Spleen (tissue), 11 donors: ENCODE results near the gene HERPUD2. TPM values are rescaled to one million over a fixed set of nuclear protein-coding genes. Genes with fewer than 3 reads are reported as not detected.
"Not testable (repeated sequence)": the region's sequence is repeated elsewhere in the genome, so short reads cannot be mapped to it uniquely, and the experiment has no call there.

Experiments
- DNase-seq: peaks from one replicate; pipeline ENCODE4 v3.0.0-alpha.2; 2020
- H3K27ac ChIP-seq, 8 donors: fragments of 200-600 bp; sonication (generic) in 7 of 8; 1 replicate in 4 of 8; 2 replicates in 4 of 8; pipeline versions ENCODE4 v1.5.0 to v1.8.0; 2016 to 2021; ENCODE audit warnings: inconsistent platforms in 4 of 8, mild to moderate bottlenecking in 4 of 8, moderate library complexity in 1 of 8
- H3K27me3 ChIP-seq, 7 donors: fragments of 200-600 bp; sonication (generic) in 6 of 7; replicated peaks in 1 of 7; 1 replicate in 4 of 7; 2 replicates in 3 of 7; pipeline versions ENCODE4 v1.5.0 to v1.8.0; 2016 to 2021; ENCODE audit warnings: inconsistent platforms in 3 of 7, mild to moderate bottlenecking in 1 of 7
- H3K36me3 ChIP-seq, 6 donors: fragments of 200-600 bp; sonication (generic) in 5 of 6; 1 replicate in 4 of 6; 2 replicates in 2 of 6; pipeline versions ENCODE4 v1.5.0 to v1.8.0; 2016 to 2021; ENCODE audit warnings: inconsistent platforms in 2 of 6
- H3K4me1 ChIP-seq, 6 donors: fragments of 200-600 bp; sonication (generic) in 5 of 6; 1 replicate in 3 of 6; 2 replicates in 3 of 6; pipeline versions ENCODE4 v1.5.0 to v1.8.0; 2016 to 2021; ENCODE audit warnings: inconsistent platforms in 3 of 6
- H3K4me3 ChIP-seq, 8 donors: fragments of 200-600 bp; sonication (generic) in 7 of 8; 1 replicate in 4 of 8; 2 replicates in 4 of 8; pipeline versions ENCODE4 v1.5.0 to v1.8.0; 2016 to 2021; ENCODE audit warnings: inconsistent platforms in 4 of 8, mild to moderate bottlenecking in 4 of 8, moderate library complexity in 2 of 8
- H3K9me3 ChIP-seq, 8 donors: fragments of 200-600 bp; sonication (generic) in 7 of 8; 1 replicate in 4 of 8; 2 replicates in 4 of 8; pipeline versions ENCODE4 v1.5.0 to v1.8.0; 2016 to 2021; ENCODE audit warnings: inconsistent platforms in 4 of 8
- CTCF ChIP-seq, 11 experiments: fragments of 200-600 bp in 7 of 11; fragments of 450-650 bp in 4 of 11; sonication (generic) in 4 of 11; IDR thresholded peaks in 8 of 11; conservative IDR thresholded peaks in 3 of 11; 1 replicate in 7 of 11; 2 replicates in 4 of 11; pipeline versions ENCODE4 v1.4.0 to v1.8.0; 2016 to 2021; ENCODE audit warnings: antibody characterized with exemption in 11 of 11, inconsistent platforms in 4 of 11, mild to moderate bottlenecking in 1 of 11
- POLR2A ChIP-seq, 3 donors: fragments of 450-650 bp; IDR thresholded peaks; one replicate each; pipeline ENCODE4 v1.5.1; 2017; ENCODE audit warnings: antibody characterized with exemption in 3 of 3, mild to moderate bottlenecking in 1 of 3
- POLR2AphosphoS5 ChIP-seq, 3 donors: sonication (generic); formaldehyde crosslinking; IDR thresholded peaks; one replicate each; pipeline ENCODE4 v1.5.1; 2017; ENCODE audit warnings: antibody characterized with exemption in 3 of 3
- WGBS, 5 donors: extraction: QIAGEN DNeasy Blood & Tissue Kit in 3 of 5; methylation state at CpG; one replicate each; pipeline versions ENCODE4 v1.1.5 to v1.1.7; 2013 to 2018; 5-methylcytosine and 5-hydroxymethylcytosine counted together
- intact Hi-C: fragments of 100-400 bp; cut with DNase I; formaldehyde crosslinking; loops from one replicate; pipeline ENCODE4 v1.15.0; 2023; ENCODE audit warnings: low total_unique reads
- polyA plus RNA-seq, 3 donors: library from polyadenylated mRNA; stranded (reverse); fragments of 200-250 nt; gene quantifications; one replicate each; pipeline ENCODE4 v1.2.1, GENCODE V29; 2013
- total RNA-seq, 7 donors: library from RNA; depleted of rRNA in 3 of 7; stranded (reverse); fragments of >200 nt in 3 of 7; fragmentation: NEBNext Ultra II Directional in 4 of 7; extraction: Animal tissue kit (Norgen Biotek cat#: 25700) in 4 of 7; gene quantifications; one replicate each; pipeline versions ENCODE4 v1.1.0 to v1.2.1, GENCODE V29; 2016 to 2021
- donor health status: healthy with polysubstance abuse.
- donor health status: DM: no; HTN: no; CAD: no; lungs with moderate emphysema.
- donor health status: DM: no; HTN: no; CAD: no.
- donor health status: Bipolar disorder and iron deficiency.
- donor health status: healthy.
- donor health status: DM: no; HTN: no; CAD: no.
- donor health status: DM: yes; HTN: yes; CAD: no.

Gene HERPUD2
- total and polyA plus RNA-seq, 10 donors, result 11.1 to 46.6 (median 31.7) TPM

- TF ChIP-seq POLR2A (IDR thresholded peaks at IDR 0.05) (no peak), POLR2AphosphoS5 (IDR thresholded peaks at IDR 0.05) (no peak), CTCF (IDR thresholded peaks at IDR 0.05 in 8 of 11, conservative IDR thresholded peaks at IDR 0.05 in 3 of 11) (no peak)
- no peak for DNase-seq
- Histone ChIP-seq H3K27ac (no peak overlapping the region), H3K4me3 (no peak overlapping the region), H3K9me3 (no peaks in the 10 kb centered on the region), H3K4me1 (peaks cover 0 to 70% (median 37%) of the 10 kb centered on the region in 6 donors), H3K36me3 (peaks cover 0 to 5% (median 0%) of the 10 kb centered on the region in 6 donors), H3K27me3 (no peaks in the 10 kb centered on the region)
- 37 to 77% (median 65%) methylated on average over 1 of the region's 1 CpG for WGBS, 5 donors
- intact Hi-C loops, result no loop called here
Measured at GRCh38 chr7:35676211-35676610, 18.7 kb downstream of the HERPUD2 start.

- Histone ChIP-seq H3K4me3 (no peak overlapping the region), H3K36me3 (peaks cover 4 to 46% (median 18%) of the 10 kb centered on the region in 6 donors), H3K9me3 (no peaks in the 10 kb centered on the region), H3K27me3 (no peaks in the 10 kb centered on the region), H3K4me1 (peaks cover 0 to 24% (median 6%) of the 10 kb centered on the region in 6 donors), H3K27ac (no peak overlapping the region)
- intact Hi-C loops, result no loop called here
- WGBS, 5 donors, result 81 to 95% (median 93%) methylated on average over 3 of the region's 3 CpGs
- DNase-seq, result no peak
- TF ChIP-seq CTCF (IDR thresholded peaks at IDR 0.05 in 8 of 11, conservative IDR thresholded peaks at IDR 0.05 in 3 of 11), result no peak
- no peak for TF ChIP-seq POLR2A (IDR thresholded peaks at IDR 0.05)
- no peak for TF ChIP-seq POLR2AphosphoS5 (IDR thresholded peaks at IDR 0.05)
Measured at GRCh38 chr7:35670856-35671569, 23.9 kb downstream of the HERPUD2 start.

- WGBS, 5 donors, result 93 to 99% (median 97%) methylated on average over 3 to 4 of the region's 4 CpGs
- H3K4me1 ChIP-seq, intact Hi-C loops, H3K27me3 ChIP-seq, H3K27ac ChIP-seq, DNase-seq, H3K4me3 ChIP-seq: not testable (repeated sequence)
- peaks cover 0 to 55% (median 19%) of the 10 kb centered on the region in 6 donors for H3K36me3 ChIP-seq
- H3K9me3 ChIP-seq, result peaks cover 0 to 15% (median 3%) of the 10 kb centered on the region in 8 donors
Measured at GRCh38 chr7:35660411-35660810, 34.5 kb downstream of the HERPUD2 start.

GRCh38 chr7:35658606-35659201, 36.2 kb downstream of the HERPUD2 start:
- DNase-seq, result no peak
- Histone ChIP-seq H3K9me3 (peaks cover 0 to 12% (median 0%) of the 10 kb centered on the region in 8 donors), H3K4me1 (peaks cover 0 to 15% (median 0%) of the 10 kb centered on the region in 6 donors), H3K36me3 (peaks cover 0 to 38% (median 7%) of the 10 kb centered on the region in 6 donors), H3K4me3 (no peak overlapping the region), H3K27ac (no peak overlapping the region), H3K27me3 (no peaks in the 10 kb centered on the region)
- intact Hi-C loops, result no loop called here
- no peak for TF ChIP-seq CTCF (IDR thresholded peaks at IDR 0.05 in 8 of 11, conservative IDR thresholded peaks at IDR 0.05 in 3 of 11)
- TF ChIP-seq POLR2AphosphoS5 (IDR thresholded peaks at IDR 0.05), result no peak
- no peak for TF ChIP-seq POLR2A (IDR thresholded peaks at IDR 0.05)
- WGBS, 5 donors, result 58 to 92% (median 71%) methylated on average over 1 of the region's 1 CpG
